ENCODE data around the gene FAN1. TPM values are rescaled to one million over a fixed set of nuclear protein-coding genes. Genes with fewer than 3 reads are reported as not detected.

Gene FAN1
- total and polyA plus RNA-seq, 2 donors (not counting 3 experiments of a cell fraction or from before 2014, with no cell fraction given): 4.3 to 11.7 TPM

- Histone ChIP-seq H2AFZ (ENCODE audit: low read depth, low read length) (no peak overlapping the region), H3K27ac (ENCODE audit: insufficient read depth, low read depth, low read length) (no peak overlapping the region), H3K36me3 (ENCODE audit: control insufficient read depth in 2 of 2, extremely low read depth in 1 of 2, insufficient read depth in 2 of 2, low read length in 2 of 2) (no peaks in the 10 kb centered on the region), H3K9me1 (replicated peaks; ENCODE audit: control insufficient read depth, extremely low read depth, insufficient read depth, low read length) (no peaks in the 10 kb centered on the region), H3K4me2 (ENCODE audit: insufficient read depth, low read length) (no peak overlapping the region), H3K27me3 (ENCODE audit: control insufficient read depth in 2 of 2, insufficient read depth in 2 of 2, low read length in 2 of 2) (peaks cover 4 to 7% of the 10 kb centered on the region in 2 experiments), H3K9ac (replicated peaks; ENCODE audit: extremely low read depth, insufficient read depth, low read length) (no peak overlapping the region), H3K4me3 (replicated peaks in 1 of 3; ENCODE audit: insufficient read depth in 1 of 3, low read depth in 1 of 3, low read length in 3 of 3) (no peak overlapping the region), H4K20me1 (replicated peaks; ENCODE audit: control insufficient read depth, extremely low read depth, insufficient read depth, low read length) (no peaks in the 10 kb centered on the region), H3K79me2 (ENCODE audit: control insufficient read depth, insufficient read depth, low read length) (no peaks in the 10 kb centered on the region), H3K9me3 (replicated peaks; ENCODE audit: control insufficient read depth, insufficient read depth, low read length) (no peaks in the 10 kb centered on the region), H3K4me1 (ENCODE audit: control insufficient read depth, extremely low read depth, insufficient read depth, low read length) (no peaks in the 10 kb centered on the region)
- BruUV-seq (replicated peaks): no TSS peak
- CTCF ChIA-PET: no interaction called here
- POLR2A ChIA-PET: interaction anchor here (0.6 kb wide), 1 partner anchor 196 kb away, joined by 3 read pairs; no protein-coding TSS in a partner anchor
- FAIRE-seq (no peak), DNase-seq (ENCODE audit: low read depth, low spot score) (no peak)
- intact Hi-C loops (cut with micrococcal nuclease) (no loop called here), dilution Hi-C loops (cut with MboI; ENCODE audit: extremely low pct_ligation_motif_present, low sequenced_read_pairs) (no loop called here)
- no peak for TF ChIP-seq MYC (IDR thresholded peaks at IDR 0.05; ENCODE audit: low read depth, low read length)
- TF ChIP-seq POLR2A (IDR thresholded peaks at IDR 0.05; ENCODE audit: low read depth, low read length): no peak
- no peak for TF ChIP-seq MAX (IDR thresholded peaks at IDR 0.05; ENCODE audit: insufficient read depth, insufficient read length)
- no peak for TF ChIP-seq FOS (IDR thresholded peaks at IDR 0.05; ENCODE audit: borderline replicate concordance, insufficient read depth, low read length)
- no peak for TF ChIP-seq CTCF (IDR thresholded peaks at IDR 0.05; ENCODE audit: extremely low read depth in 1 of 2, insufficient read depth in 1 of 2, low read depth in 1 of 2, low read length in 2 of 2)
- no peak for TF ChIP-seq GATA2 (IDR thresholded peaks at IDR 0.05; ENCODE audit: insufficient read depth, insufficient read length, low read depth, low read length)
- no peak for TF ChIP-seq JUN (IDR thresholded peaks at IDR 0.05; ENCODE audit: borderline replicate concordance, insufficient read depth, insufficient read length, low read depth)
- TF ChIP-seq EZH2 (IDR thresholded peaks at IDR 0.05; ENCODE audit: borderline replicate concordance, low read depth, low read length, severe bottlenecking): no peak
- TF ChIP-seq POLR2AphosphoS5 (IDR thresholded peaks at IDR 0.05; ENCODE audit: insufficient read depth, low read depth, low read length): no peak
Observed at GRCh38 chr15:30877070-30877469, 26.6 kb upstream of the FAN1 start.
